CD14-positive monocyte (primary cell): Measurements from ENCODE around the gene PRKD1. TPM values are rescaled to one million over a fixed set of nuclear protein-coding genes. Genes with fewer than 3 reads are reported as not detected.

Source experiments
- DNase-seq, 3 donors: peaks; one replicate each; pipeline ENCODE4 v3.0.0-alpha.2; 2011 to 2022
- H2AFZ ChIP-seq: 2 replicates; pipeline ENCODE4 v1.6.0; 2012; ENCODE audit warnings: mild to moderate bottlenecking, low read depth, low read length, inconsistent platforms; ENCODE audit not compliant: insufficient read depth, poor library complexity, severe bottlenecking
- H3K27ac ChIP-seq, 2 donors: 1 replicate in 1 of 2; 2 replicates in 1 of 2; pipeline ENCODE4 v1.5.1; 2012 to 2013; ENCODE audit warnings: low read length in 2 of 2, control low read depth in 1 of 2, inconsistent platforms in 1 of 2, low read depth in 1 of 2, mild to moderate bottlenecking in 1 of 2
- H3K27me3 ChIP-seq, 2 donors: one replicate each; pipeline versions ENCODE4 v1.6.0 to v1.6.1; 2011 to 2013; ENCODE audit warnings: low read length in 2 of 2; ENCODE audit not compliant: control insufficient read depth in 2 of 2, insufficient read depth in 2 of 2
- H3K36me3 ChIP-seq, 2 donors: replicated peaks in 1 of 2; 1 replicate in 1 of 2; 2 replicates in 1 of 2; pipeline versions ENCODE4 v1.5.1 to v1.6.1; 2012 to 2013; ENCODE audit warnings: low read length in 2 of 2, control low read depth in 1 of 2, inconsistent platforms in 1 of 2, mild to moderate bottlenecking in 1 of 2; ENCODE audit not compliant: insufficient read depth in 2 of 2, control insufficient read depth in 1 of 2
- H3K4me1 ChIP-seq, 2 donors: 1 replicate in 1 of 2; 2 replicates in 1 of 2; pipeline versions ENCODE4 v1.5.1 to v1.6.1; 2012 to 2013; ENCODE audit warnings: low read length in 2 of 2, control low read depth in 1 of 2, inconsistent platforms in 1 of 2, mild to moderate bottlenecking in 1 of 2, moderate library complexity in 1 of 2; ENCODE audit not compliant: insufficient read depth in 2 of 2, control insufficient read depth in 1 of 2
- H3K4me2 ChIP-seq: replicated peaks from 2 replicates; pipeline ENCODE3; 2012; ENCODE audit warnings: low read length, moderate library complexity, mild to moderate bottlenecking; ENCODE audit not compliant: poor library complexity, severe bottlenecking; ENCODE audit errors: extremely low read depth
- H3K4me3 ChIP-seq, 3 experiments: fragments of 200-600 bp in 1 of 3; sonication (generic) in 1 of 3; replicated peaks in 1 of 3; 1 replicate in 2 of 3; 2 replicates in 1 of 3; pipeline ENCODE4 v1.5.1; 2011 to 2013; ENCODE audit warnings: low read length in 3 of 3, mild to moderate bottlenecking in 3 of 3, control low read depth in 2 of 3, low read depth in 2 of 3, inconsistent platforms in 1 of 3, moderate library complexity in 1 of 3
- H3K79me2 ChIP-seq: 2 replicates; pipeline ENCODE4 v1.6.0; 2012; ENCODE audit warnings: mild to moderate bottlenecking, control low read depth, inconsistent platforms, low read length, moderate library complexity; ENCODE audit not compliant: insufficient read depth
- H3K9ac ChIP-seq: 2 replicates; pipeline ENCODE4 v1.6.0; 2017; ENCODE audit warnings: low read length, mild to moderate bottlenecking; ENCODE audit not compliant: insufficient read depth, poor library complexity, severe bottlenecking
- H3K9me3 ChIP-seq, 2 donors: replicated peaks in 1 of 2; 1 replicate in 1 of 2; 2 replicates in 1 of 2; pipeline versions ENCODE4 v1.5.1 to v1.6.1; 2012 to 2013; ENCODE audit warnings: low read length in 2 of 2, control low read depth in 1 of 2; ENCODE audit not compliant: control insufficient read depth in 1 of 2, insufficient read depth in 1 of 2
- H4K20me1 ChIP-seq: 2 replicates; pipeline ENCODE4 v1.6.0; 2012; ENCODE audit warnings: mild to moderate bottlenecking, low read length, control low read depth, moderate library complexity; ENCODE audit not compliant: insufficient read depth
- H3K27ac Mint-ChIP-seq, 7 donors: one replicate each; pipeline ENCODE4 v1.8.0; 2020; ENCODE audit warnings: mild to moderate bottlenecking in 7 of 7, mixed read lengths in 7 of 7, moderate library complexity in 6 of 7, inconsistent platforms in 2 of 7
- H3K27me3 Mint-ChIP-seq, 3 donors: one replicate each; pipeline ENCODE4 v1.8.0; 2021 to 2022; ENCODE audit warnings: low read depth in 3 of 3, mild to moderate bottlenecking in 3 of 3, mixed read lengths in 3 of 3, moderate library complexity in 3 of 3, inconsistent platforms in 1 of 3
- H3K36me3 Mint-ChIP-seq, 2 donors: one replicate each; pipeline ENCODE4 v1.8.0; 2020; ENCODE audit warnings: mixed read lengths in 2 of 2, inconsistent platforms in 1 of 2, mild to moderate bottlenecking in 1 of 2
- H3K4me1 Mint-ChIP-seq: one replicate; pipeline ENCODE4 v1.8.0; 2020; ENCODE audit warnings: mild to moderate bottlenecking, mixed read lengths
- H3K4me3 Mint-ChIP-seq, 2 donors: one replicate each; pipeline ENCODE4 v1.8.0; 2020; ENCODE audit warnings: mild to moderate bottlenecking in 2 of 2, mixed read lengths in 2 of 2, moderate library complexity in 1 of 2
- H3K9me3 Mint-ChIP-seq, 7 donors: one replicate each; pipeline ENCODE4 v1.8.0; 2020 to 2022; ENCODE audit warnings: mixed read lengths in 7 of 7, mild to moderate bottlenecking in 6 of 7, moderate library complexity in 6 of 7, inconsistent platforms in 2 of 7
- intact Hi-C, 2 donors: fragments of 100-400 bp; cut with micrococcal nuclease; formaldehyde crosslinking; loops; one replicate each; pipeline versions ENCODE4 v1.15.0 to v1.15.1; 2023
- polyA plus RNA-seq, 3 donors: library from polyadenylated mRNA; depleted of rRNA in 1 of 3; unstranded in 2 of 3; stranded (reverse) in 1 of 3; fragments of 300-500 nt in 2 of 3; fragments of >200 nt in 1 of 3; fragmentation: Illumina TruSeq in 2 of 3; gene quantifications; 1 replicate in 2 of 3; 2 replicates in 1 of 3; pipeline ENCODE4 v1.2.3, GENCODE V29; 2012 to 2021
- small RNA-seq: library from RNA; depleted of rRNA; stranded (forward); fragments of <200 nt; gene quantifications from one replicate; pipeline ENCODE3, GENCODE V24; 2012; ENCODE audit warnings: low read depth; ENCODE audit not compliant: insufficient read length
- TF ChIP-seq, protein P1 (sequence below): fragments of 200-600 bp; IDR thresholded peaks from one replicate; pipeline ENCODE4 v1.8.0; 2022; ENCODE audit warnings: antibody characterized with exemption, mild to moderate bottlenecking

PRKD1 gene
- polyA plus RNA-seq, 3 donors: not detected

DNA sequence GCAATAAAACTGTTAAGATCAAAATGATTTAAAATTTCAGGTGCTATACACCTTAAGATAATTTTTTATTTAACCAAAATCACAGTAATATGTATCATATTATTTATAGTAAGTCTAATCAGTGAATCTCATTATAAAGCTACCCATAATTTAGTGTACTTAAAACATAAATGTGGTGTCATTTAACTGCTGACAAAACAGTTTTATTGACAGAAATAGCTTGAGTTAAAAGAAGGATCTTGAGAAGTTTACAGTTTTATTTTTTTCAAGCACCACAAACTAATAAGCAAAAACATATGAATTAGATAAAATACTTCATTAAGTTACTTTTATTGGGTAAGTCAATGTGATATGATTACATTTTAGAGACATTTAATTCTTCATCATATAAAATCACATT, 400.4 kb downstream of the PRKD1 start:
- H3K9me3 Mint-ChIP-seq: peaks cover 0 to 5% (median 0%) of the 10 kb centered on the region in 7 donors
- H4K20me1 ChIP-seq: no peaks in the 10 kb centered on the region

More for the DNA sequence above, 400.4 kb downstream of the PRKD1 start:
- H3K9me3 ChIP-seq: no peaks in the 10 kb centered on the region
- intact Hi-C loops: no loop called here
- no peak overlapping the region for H3K27ac Mint-ChIP-seq
- H2AFZ ChIP-seq: no peak overlapping the region
- no peaks in the 10 kb centered on the region for H3K27me3 ChIP-seq
- TF ChIP-seq, protein P1, sequence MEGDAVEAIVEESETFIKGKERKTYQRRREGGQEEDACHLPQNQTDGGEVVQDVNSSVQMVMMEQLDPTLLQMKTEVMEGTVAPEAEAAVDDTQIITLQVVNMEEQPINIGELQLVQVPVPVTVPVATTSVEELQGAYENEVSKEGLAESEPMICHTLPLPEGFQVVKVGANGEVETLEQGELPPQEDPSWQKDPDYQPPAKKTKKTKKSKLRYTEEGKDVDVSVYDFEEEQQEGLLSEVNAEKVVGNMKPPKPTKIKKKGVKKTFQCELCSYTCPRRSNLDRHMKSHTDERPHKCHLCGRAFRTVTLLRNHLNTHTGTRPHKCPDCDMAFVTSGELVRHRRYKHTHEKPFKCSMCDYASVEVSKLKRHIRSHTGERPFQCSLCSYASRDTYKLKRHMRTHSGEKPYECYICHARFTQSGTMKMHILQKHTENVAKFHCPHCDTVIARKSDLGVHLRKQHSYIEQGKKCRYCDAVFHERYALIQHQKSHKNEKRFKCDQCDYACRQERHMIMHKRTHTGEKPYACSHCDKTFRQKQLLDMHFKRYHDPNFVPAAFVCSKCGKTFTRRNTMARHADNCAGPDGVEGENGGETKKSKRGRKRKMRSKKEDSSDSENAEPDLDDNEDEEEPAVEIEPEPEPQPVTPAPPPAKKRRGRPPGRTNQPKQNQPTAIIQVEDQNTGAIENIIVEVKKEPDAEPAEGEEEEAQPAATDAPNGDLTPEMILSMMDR: no peak
- H3K4me1 Mint-ChIP-seq: no peaks in the 10 kb centered on the region
- H3K4me3 ChIP-seq: no peak overlapping the region
- H3K4me3 Mint-ChIP-seq: no peak overlapping the region
- no peak overlapping the region for H3K4me2 ChIP-seq
- H3K27ac ChIP-seq: no peak overlapping the region
- H3K36me3 ChIP-seq: no peaks in the 10 kb centered on the region
- H3K27me3 Mint-ChIP-seq: no peaks in the 10 kb centered on the region
- DNase-seq: no peak
- no peaks in the 10 kb centered on the region for H3K79me2 ChIP-seq
- H3K9ac ChIP-seq: no peak overlapping the region
- H3K4me1 ChIP-seq: no peaks in the 10 kb centered on the region
- no peaks in the 10 kb centered on the region for H3K36me3 Mint-ChIP-seq

Small RNA genes within 50 kb of the gene (small RNA-seq; reads per million reads assigned to genes)
- not detected for gene RNU6-1234P
